NCI-H82 (cell line): Measurements from ENCODE around the gene PVALB.
A peak's percentile ranks its signal among the peaks of the same experiment; 100 is the strongest.

ENCODE experiments used
- DNase-seq: peaks from one replicate; lab custom pipeline; 2025; lab: John Stamatoyannopoulos, UW

The PVALB gene

GRCh38 chr22:36811094-36811800 is 5.6 kb downstream of the PVALB start:
- DNase-seq: no peak

GRCh38 chr22:36809351-36809750 is 7.5 kb downstream of the PVALB start:
- no peak for DNase-seq

- DNase-seq: no peak
Observed at GRCh38 chr22:36808721-36809344, 8.0 kb downstream of the PVALB start.

- DNase-seq: no peak
Observed at GRCh38 chr22:36807627-36808026, 9.2 kb downstream of the PVALB start.

- peak; percentile 15 for DNase-seq
Observed at GRCh38 chr22:36806835-36807234, 10.0 kb downstream of the PVALB start.

GRCh38 chr22:36803358-36803757 is 13.5 kb downstream of the PVALB start:
- no peak for DNase-seq

GRCh38 chr22:36798674-36799066 is 18.2 kb downstream of the PVALB start:
- DNase-seq: no peak

- DNase-seq: no peak
Observed at GRCh38 chr22:36797911-36798673, 18.7 kb downstream of the PVALB start.

GRCh38 chr22:36797374-36797773 is 19.5 kb downstream of the PVALB start:
- no peak for DNase-seq

GRCh38 chr22:36796552-36797175 is 20.2 kb downstream of the PVALB start:
- no peak for DNase-seq

GRCh38 chr22:36795633-36796032 is 21.2 kb downstream of the PVALB start:
- DNase-seq: no peak

- DNase-seq: no peak
Observed at GRCh38 chr22:36790648-36791047, 26.2 kb downstream of the PVALB start.

- no peak for DNase-seq
Observed at GRCh38 chr22:36787204-36787988, 29.4 kb downstream of the PVALB start.

- DNase-seq: no peak
Observed at GRCh38 chr22:36783743-36784142, 33.1 kb downstream of the PVALB start.

- DNase-seq: peak; percentile 70
Observed at GRCh38 chr22:36781656-36782627, 34.9 kb downstream of the PVALB start.

- no peak for DNase-seq
Observed at GRCh38 chr22:36778020-36778419, 38.8 kb downstream of the PVALB start.

GRCh38 chr22:36776722-36777121 is 40.1 kb downstream of the PVALB start:
- DNase-seq: peak; percentile 28

- peak; percentile 100 for DNase-seq
Observed at GRCh38 chr22:36775964-36776669, 40.7 kb downstream of the PVALB start, which contains the start of gene IFT27. TSS of gene IFT27 (minus strand) at chr22:36776119. CDS start at chr22:36775707, 412 bp downstream.

- DNase-seq: peak; percentile 25
Observed at GRCh38 chr22:36775586-36775963, 41.3 kb downstream of the PVALB start.

- DNase-seq: peak; percentile 62
Observed at GRCh38 chr22:36773935-36774334, 42.9 kb downstream of the PVALB start.
